ENCODE data around the gene ARFGAP1. TPM values are rescaled to one million over a fixed set of nuclear protein-coding genes. Genes with fewer than 3 reads are reported as not detected.

The ARFGAP1 gene
- total and polyA plus RNA-seq, 2 of the 8 experiments (the other 6 are each of a cell fraction or from before 2014, with no cell fraction given), result 93.7 to 100 TPM

GRCh38 chr20:63313349-63314014, 40.9 kb downstream of the ARFGAP1 start (continued):
- TF ChIP-seq RFX5 (IDR thresholded peaks at IDR 0.05; ENCODE audit: borderline replicate concordance, low read depth, low read length) (no peak), SIX5 (IDR thresholded peaks at IDR 0.05; ENCODE audit: low read depth, low read length) (no peak), KDM1A (IDR thresholded peaks at IDR 0.05; ENCODE audit: borderline replicate concordance, low read length) (no peak), MAX (IDR thresholded peaks at IDR 0.05) (no peak)
